Activated CD4-positive, alpha-beta T cell treated with anti-CD3 and anti-CD28 coated beads, Interleukin-2, amount 50 U/mL, for 4 hours (primary cell): ENCODE results near the gene JHY.

Experiments used
- DNase-seq, 2 experiments: peaks; one replicate each; pipeline ENCODE4 v3.0.0-alpha.2; 2020

Gene JHY

GRCh38 chr11:122963961-122964360, 81.4 kb downstream of the JHY start:
- no peak for DNase-seq

- DNase-seq: no peak
These were observed 93.6 kb downstream of the JHY start for GRCh38 chr11:122976061-122976733.

- DNase-seq: no peak
These were observed 94.3 kb downstream of the JHY start for GRCh38 chr11:122976734-122977469.

DNA sequence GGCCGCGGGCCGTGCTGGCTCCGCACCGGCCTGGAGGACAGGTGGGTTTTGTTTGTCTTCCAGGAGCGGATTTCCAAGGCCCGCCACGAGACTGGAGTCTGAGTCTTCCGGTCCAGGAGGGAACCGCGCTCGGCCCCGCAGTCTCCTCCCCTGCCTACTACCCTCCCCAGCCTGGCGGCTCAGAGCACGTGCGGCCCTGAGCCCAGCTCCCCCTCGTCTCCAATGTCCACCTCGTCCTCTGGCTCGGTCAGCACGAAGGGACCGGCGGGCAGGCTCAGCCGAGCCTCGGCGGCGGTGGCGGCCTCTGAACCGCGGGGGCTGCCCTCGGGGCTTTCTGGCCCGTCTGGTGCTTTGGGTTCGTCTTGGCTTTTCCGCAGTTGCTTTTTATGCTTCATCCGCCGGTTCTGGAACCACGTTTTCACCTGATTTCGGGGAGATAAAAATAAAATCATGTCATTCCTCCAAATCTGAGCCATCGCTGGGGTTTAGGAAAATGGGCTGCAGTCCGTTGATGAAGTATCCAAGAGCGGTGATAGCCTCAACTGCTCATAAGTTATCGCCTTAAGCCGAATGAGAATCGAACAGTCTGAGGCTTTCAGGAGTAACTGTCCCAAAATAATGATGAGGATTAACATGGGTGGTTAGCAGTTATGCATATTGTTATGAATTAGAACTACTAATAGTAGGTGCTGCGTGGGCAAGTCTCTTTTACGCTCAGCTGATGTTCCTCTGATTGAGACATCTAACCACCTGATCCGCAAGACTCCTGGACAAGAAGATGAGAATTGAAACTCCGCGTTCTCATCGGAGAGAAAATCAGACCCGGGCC, 95.1 kb downstream of the JHY start:
- DNase-seq: no peak

DNA sequence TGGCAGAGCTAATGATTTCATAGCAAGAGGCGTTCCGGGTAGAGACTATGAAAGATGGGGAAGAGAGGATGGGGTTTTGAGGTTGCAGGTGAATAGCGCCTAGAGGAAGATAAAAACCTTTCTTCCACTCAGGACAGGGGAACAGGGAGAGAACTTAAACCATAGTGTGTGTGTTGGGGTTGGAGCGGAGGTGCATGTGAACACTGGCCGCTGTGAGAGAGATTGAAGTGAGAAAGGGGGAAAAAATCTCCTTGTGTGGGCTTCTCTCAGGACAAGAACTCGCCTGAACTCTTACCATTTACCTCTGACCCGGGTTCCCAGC, 95.7 kb downstream of the JHY start:
- no peak for DNase-seq

- no peak for DNase-seq
These were observed 96.7 kb downstream of the JHY start for GRCh38 chr11:122979103-122979814.

GRCh38 chr11:122979815-122980595, 97.4 kb downstream of the JHY start:
- no peak for DNase-seq

DNA sequence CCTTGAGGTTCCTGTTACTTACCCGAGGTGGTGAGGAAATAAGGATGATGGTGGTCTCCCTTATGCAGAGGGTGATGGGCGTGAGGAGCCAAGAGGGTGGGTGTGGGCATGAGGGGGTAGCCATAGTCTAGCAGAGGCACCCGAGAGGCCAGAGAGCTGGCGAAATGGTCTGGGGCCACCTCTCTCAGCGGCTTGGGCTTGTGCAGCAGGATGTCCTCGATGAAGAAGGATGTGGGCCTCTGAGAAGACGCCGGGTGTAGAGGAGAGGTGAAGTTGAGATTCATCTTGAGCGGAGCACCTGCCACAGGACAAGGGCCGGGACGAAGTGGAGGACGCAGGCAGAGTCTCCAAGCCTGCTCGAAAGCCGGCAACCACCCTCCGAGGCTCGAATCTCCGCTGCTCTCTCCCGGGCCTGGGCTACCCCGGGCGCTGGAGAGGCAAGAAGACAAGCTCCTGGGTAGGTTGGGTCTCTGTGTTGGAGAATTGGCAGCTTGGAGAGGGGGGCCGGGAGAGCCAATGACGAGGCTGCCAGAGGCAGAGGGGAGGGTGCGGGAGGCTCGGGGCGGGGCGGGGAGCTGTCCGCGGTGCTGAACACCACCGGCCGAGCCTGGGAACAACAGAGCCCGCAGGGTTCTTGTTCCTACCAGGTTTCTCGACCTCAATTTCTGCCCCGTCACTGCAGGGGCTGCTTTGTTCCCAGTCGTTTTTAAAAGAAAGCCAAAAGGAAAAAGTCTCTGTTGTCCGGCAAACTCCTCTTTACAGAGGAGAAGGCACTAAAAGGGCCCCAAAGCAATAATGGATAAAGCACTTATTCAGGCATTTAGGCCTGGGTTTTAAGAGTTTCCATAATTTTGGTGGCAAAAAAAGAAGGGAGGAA, 99.1 kb downstream of the JHY start, which contains the start of gene BSX:
BSX (minus strand) TSS at position 447 of the 877 bp plus-strand sequence; CDS start at position 284, 163 bp downstream.
- DNase-seq: peak; percentile 23 to 28

DNA sequence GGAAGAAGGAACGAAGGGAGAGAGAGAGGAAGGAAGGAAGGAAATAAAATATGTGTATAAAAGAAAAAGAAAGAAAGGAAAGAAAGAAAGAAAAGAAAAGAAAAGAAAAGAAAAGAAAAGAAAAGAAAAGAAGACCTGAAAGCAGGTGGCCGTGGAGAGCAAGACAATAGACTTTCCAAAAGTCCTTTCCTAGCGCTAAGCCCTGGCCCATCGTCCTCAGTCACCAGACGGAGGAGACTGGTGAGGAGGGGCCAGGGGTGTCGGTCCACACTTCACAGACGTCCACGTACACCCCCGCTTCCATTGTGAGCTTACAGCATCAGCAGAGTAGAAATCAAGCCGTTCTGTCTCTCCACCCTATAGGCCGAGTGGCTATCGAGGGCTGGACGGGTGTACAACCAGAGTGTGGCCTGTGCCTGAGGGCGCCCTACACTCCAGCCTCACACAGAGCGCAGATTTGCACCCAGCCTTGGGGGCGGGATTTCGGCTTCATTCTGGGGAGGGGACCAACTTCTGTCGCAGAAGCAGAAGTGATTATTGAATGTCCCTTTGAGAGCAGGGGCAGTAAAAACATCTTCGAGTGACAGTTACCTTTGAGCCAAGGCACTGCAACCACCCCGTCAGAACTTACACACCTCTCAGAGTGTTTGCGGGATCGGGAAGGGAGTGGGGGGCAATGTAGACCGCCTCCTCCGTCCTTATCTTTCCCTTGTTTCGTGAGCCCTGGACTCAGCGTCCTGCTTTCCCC, 101.1 kb downstream of the JHY start:
- no peak for DNase-seq

DNA sequence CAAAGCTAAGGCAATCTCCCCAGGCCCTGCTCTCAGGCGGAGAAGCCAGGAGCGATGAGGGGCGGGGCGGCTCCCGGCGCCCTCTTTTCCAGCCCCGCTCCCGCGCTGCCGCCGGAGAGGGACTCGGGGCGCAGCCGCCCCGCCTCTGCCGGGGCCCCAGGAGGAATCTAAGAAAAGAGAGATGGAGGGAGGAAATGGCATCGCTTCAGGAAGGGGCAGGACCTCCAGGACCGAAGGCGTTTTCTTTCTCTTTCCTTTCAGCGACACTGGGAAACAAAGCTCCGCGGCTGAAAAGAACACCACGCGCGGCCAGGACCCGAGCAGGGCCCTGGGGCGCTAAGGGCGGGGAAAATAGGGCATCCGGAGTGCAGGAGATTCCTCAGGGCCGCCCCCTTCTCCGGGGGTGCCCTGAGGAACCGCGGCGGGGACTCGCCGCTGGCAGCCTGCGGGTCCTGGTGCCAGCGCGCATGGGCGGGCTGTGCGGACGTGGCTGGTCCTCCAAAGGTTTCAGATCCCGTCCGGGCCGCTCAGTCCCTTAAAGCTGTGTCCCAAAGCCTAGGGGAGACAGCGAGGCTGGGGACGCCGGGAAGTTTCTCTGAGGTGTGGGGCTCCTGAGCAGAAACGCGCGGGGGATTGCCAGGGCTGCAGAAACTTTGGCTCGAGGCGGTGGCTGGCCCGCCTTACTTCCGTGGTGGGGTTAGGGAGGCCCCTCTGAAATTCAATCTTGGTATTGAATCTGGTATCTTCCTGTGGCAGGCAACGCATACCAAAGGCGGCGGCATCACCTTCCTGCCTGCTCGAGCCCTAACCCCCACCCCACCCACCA, 101.8 kb downstream of the JHY start:
- DNase-seq: no peak

DNA sequence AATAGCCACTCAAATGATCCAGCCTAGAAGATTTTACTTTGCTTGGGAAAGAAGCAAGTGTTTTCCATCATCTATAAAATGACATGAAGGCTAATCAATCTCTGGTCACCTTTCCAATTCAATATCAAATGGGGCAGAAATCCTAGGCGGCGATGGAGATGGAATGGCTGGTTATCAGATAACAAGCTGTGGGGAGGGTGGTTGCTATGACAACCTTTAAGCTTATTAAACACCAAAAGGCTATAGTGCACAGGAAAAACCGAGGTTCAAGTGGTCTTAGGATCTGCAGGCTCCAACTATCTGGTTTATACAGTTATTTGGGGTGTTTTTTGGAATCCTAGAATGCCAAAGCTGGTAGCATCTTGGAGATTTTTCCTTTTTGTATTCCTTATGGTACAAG, 113.0 kb downstream of the JHY start:
- DNase-seq: no peak

- no peak for DNase-seq
These were observed 116.3 kb downstream of the JHY start for GRCh38 chr11:122998727-122999366.

DNA sequence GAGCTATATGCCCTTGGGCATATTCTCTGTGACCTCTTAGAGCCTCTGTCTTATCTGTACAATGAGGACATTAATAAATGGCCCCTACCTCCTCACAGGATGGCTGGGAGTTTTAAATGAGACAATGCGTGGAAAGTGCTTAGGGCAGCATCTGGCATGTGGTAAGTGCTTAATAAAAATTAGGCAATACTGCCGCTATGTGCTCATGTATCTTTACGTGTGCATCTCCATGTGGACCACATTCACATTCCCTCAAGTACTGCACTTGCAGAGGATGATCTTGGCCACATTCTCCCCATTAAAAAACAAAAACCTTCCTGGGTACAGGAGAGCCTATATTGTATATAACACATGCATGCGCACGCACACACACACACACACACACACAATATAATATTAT, 118.2 kb downstream of the JHY start:
- no peak for DNase-seq

- DNase-seq: no peak
These were observed 124.4 kb downstream of the JHY start for GRCh38 chr11:123006860-123007542.
